ENCODE results near the gene STK32C.

STK32C gene

DNA sequence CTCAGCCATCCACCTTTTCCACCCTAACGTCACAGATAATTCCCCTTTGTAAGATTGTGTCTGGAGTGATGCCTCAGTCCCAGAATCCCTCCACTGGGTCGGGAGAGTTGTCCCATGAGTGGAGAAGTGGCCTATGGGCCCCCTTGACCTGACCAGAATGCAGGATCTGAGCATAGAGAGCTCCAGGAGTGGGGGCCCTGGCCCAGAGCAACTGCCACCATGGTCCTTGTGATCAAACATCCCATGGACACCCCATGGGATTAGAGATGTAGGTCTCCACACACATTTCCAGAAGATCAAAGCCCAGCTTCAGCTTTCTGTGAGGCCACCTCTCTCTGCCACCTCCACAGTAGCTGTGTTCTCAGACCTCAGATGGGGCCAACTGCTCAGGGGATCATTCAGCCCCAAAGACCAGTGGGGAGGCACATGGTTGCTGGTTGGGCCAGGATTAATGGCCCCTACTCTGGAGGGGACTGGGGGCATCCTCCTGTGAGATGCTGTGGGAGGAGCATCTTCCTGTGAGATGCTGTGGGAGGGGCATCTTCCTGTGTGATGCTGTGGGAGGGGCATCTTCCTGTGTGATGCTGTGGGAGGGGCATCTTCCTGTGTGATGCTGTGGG is 149.5 kb downstream of the STK32C start (continued):
- TF ChIP-seq ARNTL (CRISPR knock-in tag; IDR thresholded peaks at IDR 0.05; ENCODE audit: borderline replicate concordance, low read depth) = no peak
- TF ChIP-seq ZC3H10 (CRISPR knock-in tag; IDR thresholded peaks at IDR 0.05) = no peak
- TF ChIP-seq ZNF8 (CRISPR knock-in tag; IDR thresholded peaks at IDR 0.05) = no peak
- TF ChIP-seq CSDC2 (CRISPR knock-in tag; IDR thresholded peaks at IDR 0.05) = no peak
- no peak for TF ChIP-seq TSHZ2 (CRISPR knock-in tag; IDR thresholded peaks at IDR 0.05)

Measured in SK-N-SH treated with all-trans-retinoic acid at 6 μM for 48 hours (cell line).